T-cell (primary cell): Measurements from ENCODE around the gene MCM3. TPM values are rescaled to one million over a fixed set of nuclear protein-coding genes. Genes with fewer than 3 reads are reported as not detected.

Source experiments
- ATAC-seq, 4 experiments: fragments of 200-7000 bp in 3 of 4; fragments of 150-1000 bp in 1 of 4; cut with Tn5 transposase; replicated peaks in 1 of 4; 1 replicate in 3 of 4; 2 replicates in 1 of 4; pipeline ENCODE4 v1.10.0; 2021; ENCODE audit warnings: moderate library complexity in 3 of 4, mild to moderate bottlenecking in 2 of 4, moderate number of reproducible peaks in 1 of 4
- CTCF ChIA-PET, 2 donors: fragments of 300-600 bp; sonication (Branson Sonifier 250); formaldehyde crosslinking; loops; one replicate each; lab custom pipeline; 2022; ENCODE audit warnings: antibody characterized with exemption in 2 of 2; lab: Charles Lee
- POLR2A ChIA-PET, 2 donors: fragments of 300-600 bp; sonication (Branson Sonifier 250); formaldehyde crosslinking; loops; one replicate each; lab custom pipeline; 2022; ENCODE audit warnings: antibody characterized with exemption in 2 of 2; lab: Charles Lee
- DNase-seq, 35 experiments: peaks; one replicate each; pipeline versions ENCODE4 v3.0.0 to v3.0.0-alpha.2; 2013 to 2023
- H3K27ac ChIP-seq: one replicate; pipeline ENCODE4 v1.5.1; 2013; ENCODE audit warnings: low read length
- H3K27me3 ChIP-seq, 2 experiments: replicated peaks in 1 of 2; 1 replicate in 1 of 2; 2 replicates in 1 of 2; pipeline versions ENCODE4 v1.6.1 to v1.7.0; 2013; ENCODE audit warnings: low read length in 1 of 2, mixed read lengths in 1 of 2; ENCODE audit not compliant: control insufficient read depth in 2 of 2, insufficient read depth in 2 of 2; ENCODE audit errors: extremely low read depth in 1 of 2
- H3K36me3 ChIP-seq, 2 donors: 1 replicate in 1 of 2; 2 replicates in 1 of 2; pipeline versions ENCODE4 v1.6.1 to v1.7.0; 2013; ENCODE audit warnings: low read length in 1 of 2; ENCODE audit not compliant: control insufficient read depth in 2 of 2, insufficient read depth in 1 of 2; ENCODE audit errors: extremely low read depth in 1 of 2
- H3K4me1 ChIP-seq, 2 experiments: 1 replicate in 1 of 2; 2 replicates in 1 of 2; pipeline versions ENCODE4 v1.6.1 to v1.7.0; 2013; ENCODE audit warnings: low read length in 2 of 2, mixed read lengths in 1 of 2; ENCODE audit not compliant: insufficient read depth in 2 of 2, control insufficient read depth in 1 of 2; ENCODE audit errors: extremely low read depth in 1 of 2
- H3K4me3 ChIP-seq, 2 donors: 1 replicate in 1 of 2; 2 replicates in 1 of 2; pipeline versions ENCODE4 v1.5.1 to v1.7.0; 2013; ENCODE audit warnings: mild to moderate bottlenecking in 2 of 2, low read length in 1 of 2, moderate library complexity in 1 of 2; ENCODE audit not compliant: control insufficient read depth in 1 of 2; ENCODE audit errors: extremely low read depth in 1 of 2
- H3K9me3 ChIP-seq: 2 replicates; pipeline ENCODE4 v1.7.0; 2013
- H3K27ac Mint-ChIP-seq, 2 donors: one replicate each; pipeline ENCODE4 v1.8.0; 2020 to 2021; ENCODE audit warnings: mild to moderate bottlenecking in 2 of 2, mixed read lengths in 2 of 2
- H3K27me3 Mint-ChIP-seq, 2 donors: one replicate each; pipeline ENCODE4 v1.8.0; 2021 to 2022; ENCODE audit warnings: mixed read lengths in 2 of 2
- H3K36me3 Mint-ChIP-seq: one replicate; pipeline ENCODE4 v1.8.0; 2021; ENCODE audit warnings: mixed read lengths
- H3K4me1 Mint-ChIP-seq, 3 donors: one replicate each; pipeline ENCODE4 v1.8.0; 2020 to 2022; ENCODE audit warnings: mixed read lengths in 3 of 3, mild to moderate bottlenecking in 1 of 3
- H3K4me3 Mint-ChIP-seq, 3 donors: one replicate each; pipeline ENCODE4 v1.8.0; 2020 to 2022; ENCODE audit warnings: mild to moderate bottlenecking in 3 of 3, mixed read lengths in 3 of 3, moderate library complexity in 3 of 3
- H3K9me3 Mint-ChIP-seq, 3 donors: one replicate each; pipeline ENCODE4 v1.8.0; 2020 to 2022; ENCODE audit warnings: mixed read lengths in 3 of 3
- WGBS: methylation state at CpG from one replicate; pipeline ENCODE4 v1.1.5; 2013; ENCODE audit warnings: missing lambda C conversion rate; ENCODE audit not compliant: insufficient coverage; 5-methylcytosine and 5-hydroxymethylcytosine counted together
- total RNA-seq, 35 experiments: library from RNA in 6 of 35; stranded (reverse) in 6 of 35; fragments of 120-200 nt in 1 of 35; gene quantifications; one replicate each; pipeline versions ENCODE4 v1.2.1 to v1.2.4 and lab custom pipeline; 2013 to 2026

MCM3 gene
- total RNA-seq, 5 donors from 2014 or later (not counting 1 experiment from before 2014, with no cell fraction given) = 22.9 to 52.1 (median 47.5) TPM

DNA sequence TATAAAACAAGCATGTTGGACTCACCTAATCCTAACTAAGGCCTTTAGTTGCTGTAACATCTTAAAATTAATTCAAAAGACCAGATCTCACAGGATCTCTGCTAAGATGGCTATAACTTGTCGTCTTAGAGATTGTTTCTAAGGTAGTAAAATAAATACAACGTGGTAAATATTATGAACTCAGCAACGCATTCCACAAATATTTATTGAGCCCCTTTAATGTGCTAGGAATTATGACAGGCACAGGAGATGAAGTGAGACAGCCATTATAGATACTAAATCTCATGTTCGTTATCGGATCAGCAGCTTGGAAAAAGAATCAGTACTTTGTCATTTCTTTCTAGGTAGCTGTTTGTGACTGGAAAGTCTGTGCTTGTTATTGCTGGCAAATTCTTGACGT, 20.9 kb upstream of the MCM3 start:
- H3K4me3 Mint-ChIP-seq = peak overlapping the region; percentile 51 to 65 (median 54)
- peaks cover 80 to 91% (median 80%) of the 10 kb centered on the region in 3 donors for H3K4me1 Mint-ChIP-seq
- peak in 1 of 4 experiments; percentile 6 for ATAC-seq
- H3K36me3 Mint-ChIP-seq = no peaks in the 10 kb centered on the region
- peaks cover 0 to 5% (median 0%) of the 10 kb centered on the region in 3 donors for H3K9me3 Mint-ChIP-seq
- Histone ChIP-seq H3K36me3 (no peaks in the 10 kb centered on the region), H3K4me1 (peaks cover 40 to 66% of the 10 kb centered on the region in 2 experiments), H3K9me3 (no peaks in the 10 kb centered on the region), H3K4me3 (no peak overlapping the region), H3K27me3 (no peaks in the 10 kb centered on the region), H3K27ac (peak overlapping the region; percentile 86)
- no peaks in the 10 kb centered on the region for H3K27me3 Mint-ChIP-seq
- DNase-seq = no peak
- WGBS = no CpG with 5 or more reads among the region's 6 CpGs
- ChIA-PET POLR2A (no interaction called here), CTCF (interaction anchor here in 1 of 2 donors (0.5 to 1.8 kb wide), 5 partner anchors 9 to 94 kb away, joined by 3 to 10 read pairs (median 5); no protein-coding TSS in a partner anchor)
- peak overlapping the region; percentile 95 for H3K27ac Mint-ChIP-seq

DNA sequence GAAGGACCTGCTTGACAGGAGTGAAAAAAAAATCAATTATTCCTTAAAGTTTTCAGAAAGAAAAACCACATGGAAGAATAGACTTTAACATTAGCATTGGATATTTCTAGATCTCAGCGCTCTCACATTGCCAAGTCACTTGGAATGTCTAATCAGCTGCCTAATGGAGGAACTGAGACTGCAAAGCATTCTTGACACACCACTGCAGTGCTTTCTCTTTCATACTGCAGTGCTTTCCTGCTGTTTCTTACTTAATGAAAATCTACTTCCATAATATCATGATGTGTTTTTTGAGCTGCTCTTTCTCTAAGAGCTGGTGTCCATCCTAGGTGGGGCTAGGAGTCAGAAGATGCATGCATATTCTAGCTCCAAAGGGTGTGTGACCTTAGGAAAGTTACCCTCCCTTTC, 20.4 kb upstream of the MCM3 start:
- Histone ChIP-seq H3K27me3 (no peaks in the 10 kb centered on the region), H3K4me3 (no peak overlapping the region), H3K9me3 (no peaks in the 10 kb centered on the region), H3K4me1 (peaks cover 40 to 66% of the 10 kb centered on the region in 2 experiments), H3K27ac (peak overlapping the region; percentile 86), H3K36me3 (no peaks in the 10 kb centered on the region)
- 57% methylated on average over 1 of the region's 1 CpG for WGBS
- CTCF ChIA-PET = interaction anchor here in 1 of 2 donors (0.5 to 1.8 kb wide), 5 partner anchors 8 to 95 kb away, joined by 3 to 10 read pairs (median 5); no protein-coding TSS in a partner anchor
- Mint-ChIP-seq H3K9me3 (peaks cover 0 to 5% (median 0%) of the 10 kb centered on the region in 3 donors), H3K27ac (peak overlapping the region; percentile 95), H3K4me3 (peak overlapping the region; percentile 51 to 65 (median 54)), H3K4me1 (peaks cover 76 to 87% (median 80%) of the 10 kb centered on the region in 3 donors), H3K27me3 (no peaks in the 10 kb centered on the region), H3K36me3 (no peaks in the 10 kb centered on the region)
- POLR2A ChIA-PET = no interaction called here
- ATAC-seq (peak in 2 of 4 experiments; percentile 32 to 34), DNase-seq (peak in 1 of 35 experiments; percentile 39)

DNA sequence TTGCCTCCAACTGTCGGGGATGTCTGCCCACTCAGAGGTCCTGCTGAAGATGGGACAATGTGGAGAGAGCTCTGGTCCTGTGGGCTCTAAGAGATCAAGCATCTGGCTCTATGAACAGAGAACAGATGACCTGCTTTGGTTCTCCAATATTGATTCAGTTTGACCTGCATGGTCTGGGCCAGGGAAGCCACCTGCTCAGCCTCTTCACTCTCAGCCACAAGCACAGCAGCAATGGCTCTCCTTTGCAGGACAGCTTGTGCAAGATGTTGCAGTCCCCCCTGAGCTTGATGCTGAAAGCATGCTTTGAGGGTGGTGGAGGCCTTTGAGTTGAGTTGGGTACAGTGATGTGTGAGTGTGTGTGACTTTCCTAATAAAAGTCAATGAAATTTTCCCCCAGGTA, 18.6 kb upstream of the MCM3 start:
- Histone ChIP-seq H3K36me3 (no peaks in the 10 kb centered on the region), H3K27me3 (no peaks in the 10 kb centered on the region), H3K4me3 (no peak overlapping the region), H3K27ac (no peak overlapping the region), H3K9me3 (no peaks in the 10 kb centered on the region), H3K4me1 (peaks cover 30 to 54% of the 10 kb centered on the region in 2 experiments)
- no peak for DNase-seq
- ChIA-PET POLR2A (interaction anchor here in 1 of 2 donors (0.6 kb wide), 1 partner anchor 28 kb away, joined by 3 read pairs; no protein-coding TSS in a partner anchor), CTCF (interaction anchor here (0.6 to 1.4 kb wide), 5 partner anchors 10 to 293 kb away, joined by 3 to 5 read pairs (median 4); partner anchors contain the start of gene PAQR8 (in 1 of the 2))
- Mint-ChIP-seq H3K9me3 (peaks cover 0 to 5% (median 0%) of the 10 kb centered on the region in 3 donors), H3K27me3 (no peaks in the 10 kb centered on the region), H3K36me3 (no peaks in the 10 kb centered on the region), H3K4me1 (peaks cover 64 to 78% (median 67%) of the 10 kb centered on the region in 3 donors), H3K27ac (peak overlapping the region; percentile 87), H3K4me3 (peak overlapping the region in 1 of 3 donors; percentile 40)
- ATAC-seq = no peak
- WGBS = 100% methylated on average over 1 of the region's 1 CpG

DNA sequence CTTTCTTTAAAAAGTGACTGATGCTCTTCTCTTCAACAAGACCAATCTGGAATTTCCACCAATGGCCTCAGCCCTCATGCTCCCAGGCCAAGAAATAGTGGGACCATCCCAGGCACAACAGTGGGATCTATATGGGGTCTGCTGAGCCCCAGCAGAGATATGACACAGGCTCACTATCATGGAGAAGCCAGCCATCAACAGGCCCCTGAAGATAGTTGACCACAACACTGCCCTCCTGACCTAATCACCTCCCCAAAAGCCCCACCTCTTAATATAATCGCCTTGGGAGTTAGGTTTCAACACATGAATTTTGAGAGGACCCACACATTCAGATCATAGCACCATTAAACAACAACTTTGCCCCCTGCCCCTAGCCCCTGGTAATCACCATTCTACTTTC, 16.8 kb upstream of the MCM3 start:
- Histone ChIP-seq H3K4me1 (peaks cover 19 to 53% of the 10 kb centered on the region in 2 experiments), H3K4me3 (no peak overlapping the region), H3K27ac (no peak overlapping the region), H3K36me3 (no peaks in the 10 kb centered on the region), H3K27me3 (no peaks in the 10 kb centered on the region), H3K9me3 (no peaks in the 10 kb centered on the region)
- peak overlapping the region in 1 of 2 donors; percentile 59 for H3K27ac Mint-ChIP-seq
- POLR2A ChIA-PET = interaction anchor here in 1 of 2 donors (0.6 kb wide), 1 partner anchor 13 kb away, joined by 3 read pairs; no protein-coding TSS in a partner anchor
- no peaks in the 10 kb centered on the region for H3K27me3 Mint-ChIP-seq
- H3K4me3 Mint-ChIP-seq = no peak overlapping the region
- CTCF ChIA-PET = no interaction called here
- H3K36me3 Mint-ChIP-seq = no peaks in the 10 kb centered on the region
- WGBS = no CpG with 5 or more reads among the region's 1 CpG
- peaks cover 0 to 5% (median 0%) of the 10 kb centered on the region in 3 donors for H3K9me3 Mint-ChIP-seq
- ATAC-seq (no peak), DNase-seq (no peak)
- peaks cover 63 to 77% (median 70%) of the 10 kb centered on the region in 3 donors for H3K4me1 Mint-ChIP-seq

DNA sequence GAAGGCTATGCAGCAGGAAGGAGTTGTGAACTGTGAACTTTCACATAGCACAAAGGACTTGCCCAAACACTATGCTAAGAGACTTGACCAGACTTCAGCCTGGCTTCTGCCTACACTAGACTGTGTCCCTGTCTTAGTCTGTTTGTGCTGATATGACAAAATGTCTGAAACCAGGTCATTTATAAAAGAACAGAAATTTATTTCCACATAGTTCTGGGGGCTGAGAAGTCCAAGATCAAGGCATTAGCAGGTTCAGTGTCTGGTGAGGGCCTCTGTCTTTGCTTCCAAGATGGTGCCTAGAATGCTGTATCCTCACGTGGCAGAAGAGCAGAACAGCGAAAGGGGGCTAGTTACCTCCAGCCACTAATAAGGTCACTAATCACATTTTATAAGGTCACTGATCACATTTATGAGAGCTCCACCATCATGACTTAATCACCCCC, 16.0 kb upstream of the MCM3 start:
- 100% methylated on average over 1 of the region's 2 CpGs for WGBS
- DNase-seq (no peak), ATAC-seq (no peak)
- H3K4me3 Mint-ChIP-seq = no peak overlapping the region
- H3K9me3 Mint-ChIP-seq = peaks cover 0 to 5% (median 0%) of the 10 kb centered on the region in 3 donors
- Histone ChIP-seq H3K9me3 (no peaks in the 10 kb centered on the region), H3K27me3 (no peaks in the 10 kb centered on the region), H3K4me3 (no peak overlapping the region), H3K4me1 (peaks cover 13 to 50% of the 10 kb centered on the region in 2 experiments), H3K36me3 (no peaks in the 10 kb centered on the region), H3K27ac (no peak overlapping the region)
- no peak overlapping the region for H3K27ac Mint-ChIP-seq
- no peaks in the 10 kb centered on the region for H3K36me3 Mint-ChIP-seq
- no peaks in the 10 kb centered on the region for H3K27me3 Mint-ChIP-seq
- CTCF ChIA-PET = interaction anchor here in 1 of 2 donors (1.1 kb wide), 1 partner anchor 15 kb away, joined by 3 read pairs; no protein-coding TSS in a partner anchor
- POLR2A ChIA-PET = interaction anchor here in 1 of 2 donors (0.6 kb wide), 1 partner anchor 12 kb away, joined by 3 read pairs; no protein-coding TSS in a partner anchor
- H3K4me1 Mint-ChIP-seq = peaks cover 62 to 77% (median 69%) of the 10 kb centered on the region in 3 donors

DNA sequence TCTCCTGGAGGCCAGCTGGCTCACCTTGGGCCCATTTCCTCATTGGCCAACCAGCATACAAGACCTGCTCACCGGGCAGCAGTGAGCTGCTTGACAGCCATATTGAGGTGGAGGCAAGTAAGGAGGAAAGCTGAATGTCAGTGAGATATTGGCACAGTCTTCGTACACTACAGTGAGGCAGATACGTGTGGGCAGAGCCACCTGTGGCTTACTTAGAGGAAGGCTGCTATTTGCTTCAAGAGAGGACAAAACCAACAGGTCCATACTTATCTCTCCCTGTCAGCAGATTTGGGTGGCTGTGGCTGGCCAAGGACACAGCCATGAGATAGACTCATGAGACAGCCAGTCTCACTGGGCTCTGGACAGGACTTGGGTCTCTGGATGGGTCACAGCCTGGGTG, 15.1 kb upstream of the MCM3 start:
- Mint-ChIP-seq H3K36me3 (no peaks in the 10 kb centered on the region), H3K9me3 (peaks cover 0 to 5% (median 0%) of the 10 kb centered on the region in 3 donors), H3K27me3 (no peaks in the 10 kb centered on the region), H3K27ac (no peak overlapping the region), H3K4me1 (peaks cover 53 to 75% (median 65%) of the 10 kb centered on the region in 3 donors), H3K4me3 (no peak overlapping the region)
- no peaks in the 10 kb centered on the region for H3K9me3 ChIP-seq
- DNase-seq (no peak), ATAC-seq (no peak)
- 100% methylated on average over 2 of the region's 3 CpGs for WGBS
- H3K27ac ChIP-seq = no peak overlapping the region
- H3K36me3 ChIP-seq = no peaks in the 10 kb centered on the region
- no peak overlapping the region for H3K4me3 ChIP-seq
- H3K27me3 ChIP-seq = no peaks in the 10 kb centered on the region
- peaks cover 5 to 44% of the 10 kb centered on the region in 2 experiments for H3K4me1 ChIP-seq
- CTCF ChIA-PET = no interaction called here
- POLR2A ChIA-PET = no interaction called here
